GM18867 (cell line): ENCODE data around the gene NMRK2.
"Not testable (repeated sequence)": the region's sequence is repeated elsewhere in the genome, so short reads cannot be mapped to it uniquely, and the experiment has no call there.

Source experiments
- ATAC-seq: cut with Tn5 transposase; IDR thresholded peaks from one replicate; pipeline ENCODE4 v1.9.1; 2021; ENCODE audit warnings: mild to moderate bottlenecking, moderate library complexity; ENCODE audit not compliant: unreplicated experiment

The NMRK2 gene

DNA sequence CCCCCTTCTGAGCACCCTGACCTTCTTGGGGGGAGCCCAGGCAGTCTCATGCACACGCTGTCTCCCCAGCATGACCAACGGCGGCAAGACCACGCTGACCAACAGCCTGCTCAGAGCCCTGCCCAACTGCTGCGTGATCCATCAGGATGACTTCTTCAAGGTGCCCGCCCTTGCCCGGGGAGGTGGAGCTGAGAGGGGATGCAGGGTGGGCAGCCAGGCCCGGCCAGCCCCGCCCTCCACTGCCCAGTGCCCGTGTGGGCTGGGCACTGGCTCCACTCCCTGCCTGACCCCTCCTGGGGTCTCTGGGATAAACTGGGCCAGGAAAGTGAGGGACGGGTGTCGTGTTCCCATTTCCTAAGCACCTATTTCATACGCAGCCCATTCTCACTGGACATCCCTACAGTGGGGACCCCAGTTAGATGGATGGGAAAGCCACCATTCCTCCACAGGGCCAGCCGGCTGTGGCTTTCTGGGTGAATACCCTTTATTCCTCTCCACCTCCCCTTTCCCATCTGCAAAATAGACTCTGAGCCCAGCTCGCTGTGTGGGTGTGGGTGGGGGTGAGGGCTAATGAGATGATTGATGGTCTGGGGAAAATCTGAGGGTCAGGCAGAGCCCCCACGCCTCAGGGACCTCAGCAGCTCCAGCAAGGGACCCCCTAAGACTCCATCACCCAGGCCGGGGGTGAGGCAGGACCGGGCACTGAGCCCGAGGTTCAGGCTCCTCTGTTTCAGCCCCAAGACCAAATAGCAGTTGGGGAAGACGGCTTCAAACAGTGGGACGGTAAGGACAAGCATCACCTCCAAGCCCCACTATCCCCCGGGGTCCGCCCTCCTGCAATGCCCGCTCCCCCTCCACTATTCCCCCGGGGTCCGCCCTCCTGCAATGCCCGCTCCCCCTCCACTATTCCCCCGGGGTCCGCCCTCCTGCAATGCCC lies 3.9 kb downstream of the NMRK2 start:
- ATAC-seq: no peak

DNA sequence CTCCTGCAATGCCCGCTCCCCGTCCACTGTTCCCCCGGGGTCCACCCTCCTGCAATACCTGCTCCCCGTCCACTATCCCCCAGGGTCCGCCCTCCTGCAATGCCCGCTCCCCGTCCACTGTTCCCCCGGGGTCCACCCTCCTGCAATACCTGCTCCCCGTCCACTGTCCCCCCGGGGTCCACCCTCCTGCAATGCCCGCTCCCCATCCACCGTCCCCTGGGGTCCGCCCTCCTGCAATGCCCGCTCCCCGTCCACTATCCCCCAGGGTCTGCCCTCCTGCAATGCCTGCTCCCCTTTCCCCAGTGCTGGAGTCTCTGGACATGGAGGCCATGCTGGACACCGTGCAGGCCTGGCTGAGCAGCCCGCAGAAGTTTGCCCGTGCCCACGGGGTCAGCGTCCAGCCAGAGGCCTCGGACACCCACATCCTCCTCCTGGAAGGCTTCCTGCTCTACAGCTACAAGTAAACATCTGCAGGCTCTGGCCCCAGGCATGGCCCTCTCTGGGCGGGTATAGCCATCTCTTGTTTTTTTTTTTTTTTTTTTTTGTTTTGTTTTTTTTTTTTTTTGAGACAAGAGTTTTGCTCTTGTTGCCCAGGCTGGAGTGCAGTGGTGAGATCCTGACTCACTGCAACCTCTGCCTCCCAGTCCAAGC lies 5.6 kb downstream of the NMRK2 start:
- ATAC-seq: not testable (repeated sequence)

DNA sequence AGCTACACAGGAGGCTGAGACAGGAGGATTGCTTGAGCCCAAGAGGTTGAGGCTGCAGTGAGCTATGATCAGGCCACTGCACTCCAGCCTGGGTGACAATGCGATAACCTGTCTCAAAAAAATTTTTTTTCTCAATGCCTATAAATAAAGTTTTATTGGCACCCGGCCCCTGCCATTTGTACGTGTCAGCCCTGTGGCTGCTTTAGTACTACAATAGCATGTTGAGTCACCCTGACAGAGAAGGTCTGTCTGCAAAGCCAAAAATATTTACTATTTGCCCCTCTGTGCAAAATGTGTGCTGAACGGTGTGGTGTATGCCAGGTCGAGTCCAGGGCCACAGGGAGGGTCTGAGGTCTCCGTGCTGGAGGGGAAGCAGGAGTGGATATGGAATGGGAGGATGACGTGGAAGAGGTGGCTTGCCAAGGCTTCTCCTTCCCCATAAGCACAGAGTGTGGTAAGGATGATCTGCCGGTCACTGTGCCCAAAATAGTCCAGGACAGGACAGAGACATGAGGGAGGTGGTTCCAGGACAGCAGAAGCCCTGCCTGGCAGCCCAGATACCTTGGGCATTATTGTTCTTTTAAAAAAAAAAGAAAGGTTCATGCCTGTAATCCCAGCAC lies 10.0 kb downstream of the NMRK2 start:
- no peak for ATAC-seq

DNA sequence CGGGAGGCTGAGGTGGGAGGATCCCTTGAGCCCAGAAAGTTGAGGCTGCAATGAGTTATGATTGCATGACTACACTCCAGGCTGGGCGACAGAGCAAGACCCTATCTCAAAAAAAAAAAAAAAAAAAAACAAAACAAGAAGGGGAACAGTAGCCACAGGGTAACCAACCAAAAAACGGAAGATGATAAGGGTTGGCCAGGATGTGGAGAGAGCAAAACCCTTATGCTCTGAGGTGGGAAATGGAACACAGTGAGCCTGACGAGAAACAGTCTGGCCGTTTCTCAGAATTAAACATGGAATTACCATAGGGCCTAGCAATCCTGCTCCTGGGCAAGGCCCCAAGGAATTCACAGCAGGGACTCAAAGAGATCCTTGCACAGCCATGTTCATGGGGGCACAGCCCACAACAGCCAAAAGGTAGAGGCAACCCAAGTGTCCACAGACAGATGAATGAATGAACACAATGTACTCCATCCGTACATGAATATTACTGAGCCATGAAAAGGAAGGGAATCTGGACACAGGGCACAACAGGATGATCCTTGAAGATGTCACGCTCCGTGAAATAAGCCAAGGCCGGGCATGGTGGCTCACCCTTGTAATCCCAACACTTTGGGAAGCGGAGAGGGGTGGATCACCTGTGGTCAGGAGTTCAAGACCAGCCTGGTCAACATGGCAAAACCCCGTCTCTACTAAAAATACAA lies 11.3 kb downstream of the NMRK2 start:
- ATAC-seq: no peak

DNA sequence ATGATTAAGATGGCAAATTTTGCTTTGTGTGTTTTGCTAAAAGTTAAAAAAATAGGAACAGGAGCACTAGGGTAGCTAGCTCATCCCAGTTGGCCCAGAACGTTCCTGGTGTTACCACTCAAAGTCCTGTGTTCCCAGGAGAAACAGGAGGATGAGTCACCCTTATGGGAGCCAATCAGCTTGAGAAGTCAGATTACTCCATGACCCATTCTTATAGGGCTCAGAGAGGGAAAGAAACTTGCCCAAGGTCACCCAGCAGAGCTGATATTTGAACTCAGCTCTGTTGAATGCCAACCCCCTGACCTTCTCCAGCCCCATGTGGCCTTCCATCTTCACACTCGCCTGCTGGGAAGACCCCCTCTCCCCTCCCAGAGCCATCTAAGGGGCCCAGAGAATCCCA lies 13.0 kb downstream of the NMRK2 start:
- ATAC-seq: no peak

DNA sequence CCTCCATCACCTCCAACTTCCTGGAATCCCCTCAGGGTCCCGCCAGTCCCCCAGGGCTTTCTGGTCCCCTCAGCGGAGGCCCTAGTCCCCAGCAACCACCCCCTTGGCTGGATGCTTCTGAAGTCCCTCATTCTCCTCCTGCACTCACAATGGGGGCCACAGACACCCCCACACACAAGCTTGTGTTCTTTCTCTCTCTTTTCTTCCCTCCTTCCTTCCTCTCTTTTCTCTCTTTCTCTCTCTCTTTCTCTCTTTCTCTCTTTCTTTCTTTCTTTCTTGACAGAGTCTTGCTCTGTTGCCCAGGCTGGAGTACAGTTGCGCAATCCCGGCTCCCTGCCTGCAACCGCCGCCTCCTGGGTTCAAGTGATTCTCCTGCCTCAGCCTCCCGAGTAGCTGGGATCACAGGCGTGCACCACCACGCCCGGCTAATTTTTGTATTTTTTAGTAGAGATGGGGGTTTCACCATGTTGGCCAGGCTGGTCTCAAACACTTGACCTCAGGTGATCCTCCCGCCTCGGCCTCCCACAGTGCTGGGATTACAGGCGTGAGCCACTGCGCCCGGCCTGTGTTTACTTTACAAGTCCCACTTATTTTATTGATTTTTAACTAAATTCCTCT lies 14.6 kb downstream of the NMRK2 start:
- not testable (repeated sequence) for ATAC-seq

- ATAC-seq: no peak
Measured at GRCh38 chr19:3949294-3949693, 16.4 kb downstream of the NMRK2 start.

GRCh38 chr19:3949997-3950859 lies 17.4 kb downstream of the NMRK2 start:
- ATAC-seq: no peak

DNA sequence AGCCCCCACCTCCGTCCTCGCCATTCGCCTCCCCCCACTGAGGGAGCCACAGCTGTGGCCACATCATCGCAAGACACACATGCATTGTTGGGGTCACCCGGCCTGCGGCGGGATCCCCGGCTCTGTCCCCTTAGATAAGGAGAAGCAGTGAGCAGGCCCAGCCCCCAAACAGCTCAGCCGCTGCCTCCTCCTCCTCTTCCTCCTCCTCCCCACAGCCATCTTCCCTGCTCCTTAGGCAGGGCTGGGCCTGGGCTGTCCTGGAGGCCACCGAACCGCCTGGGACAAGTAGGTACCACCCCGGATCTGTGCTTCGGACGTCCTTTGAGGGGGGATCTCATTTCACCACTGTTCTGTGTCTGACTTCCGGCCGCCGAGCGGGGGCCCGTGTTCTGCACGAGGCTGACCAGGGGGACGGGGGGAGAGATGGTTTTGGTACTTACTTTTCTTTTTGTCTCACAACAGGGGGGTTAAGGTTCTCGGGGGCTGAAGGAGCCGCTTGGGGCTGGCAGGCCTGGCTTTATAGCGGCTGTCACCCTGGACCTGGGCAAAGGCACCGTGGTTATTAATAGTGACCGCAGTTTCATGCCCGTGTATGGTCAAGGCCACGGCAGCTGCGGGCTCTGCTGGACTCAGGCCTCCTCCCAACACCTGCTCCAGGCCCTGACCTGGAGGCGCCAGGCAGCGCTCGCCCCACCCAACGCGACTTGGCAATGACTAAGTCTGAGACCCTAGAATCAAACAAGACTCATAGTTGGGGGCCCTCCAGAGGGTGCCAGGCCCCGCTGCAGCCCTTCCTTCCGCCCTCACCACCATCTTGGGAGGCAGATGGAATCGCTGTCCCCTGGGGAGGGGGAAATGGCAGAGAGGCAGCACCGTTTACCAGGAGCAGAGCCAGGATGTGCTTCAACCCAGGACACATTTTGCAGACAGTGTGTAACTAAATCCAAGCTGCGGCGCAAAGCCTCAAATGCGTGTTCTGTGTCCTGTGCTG lies 18.3 kb downstream of the NMRK2 start:
- ATAC-seq: no peak

GRCh38 chr19:3952755-3953276 lies 19.9 kb downstream of the NMRK2 start:
- not testable (repeated sequence) for ATAC-seq

- no peak for ATAC-seq
Measured at GRCh38 chr19:3954107-3954506, 21.2 kb downstream of the NMRK2 start.

- ATAC-seq: not testable (repeated sequence)
Measured at GRCh38 chr19:3955276-3955675, 22.4 kb downstream of the NMRK2 start.

DNA sequence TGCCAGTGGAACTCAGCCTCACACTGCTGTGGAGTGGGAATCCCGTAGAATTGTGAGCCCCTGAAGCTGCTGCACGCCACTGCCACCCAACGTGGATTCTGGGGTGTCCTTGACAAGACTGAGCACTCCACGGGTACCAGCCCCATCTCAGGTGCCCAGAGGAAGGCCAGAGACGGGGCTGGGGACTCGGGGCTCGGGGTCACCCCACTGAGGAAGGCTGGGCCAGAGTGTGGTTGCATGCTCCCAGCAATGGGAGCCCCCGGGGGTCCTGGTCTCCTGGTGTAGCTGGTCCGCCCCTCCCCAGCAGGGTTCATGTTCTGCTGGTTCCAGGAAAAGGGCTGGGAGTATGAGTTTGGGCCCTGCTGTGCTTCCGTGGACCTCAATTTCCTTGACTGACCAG lies 22.8 kb downstream of the NMRK2 start:
- ATAC-seq: no peak

- ATAC-seq: no peak
Measured at GRCh38 chr19:3958836-3959765, 26.2 kb downstream of the NMRK2 start.

DNA sequence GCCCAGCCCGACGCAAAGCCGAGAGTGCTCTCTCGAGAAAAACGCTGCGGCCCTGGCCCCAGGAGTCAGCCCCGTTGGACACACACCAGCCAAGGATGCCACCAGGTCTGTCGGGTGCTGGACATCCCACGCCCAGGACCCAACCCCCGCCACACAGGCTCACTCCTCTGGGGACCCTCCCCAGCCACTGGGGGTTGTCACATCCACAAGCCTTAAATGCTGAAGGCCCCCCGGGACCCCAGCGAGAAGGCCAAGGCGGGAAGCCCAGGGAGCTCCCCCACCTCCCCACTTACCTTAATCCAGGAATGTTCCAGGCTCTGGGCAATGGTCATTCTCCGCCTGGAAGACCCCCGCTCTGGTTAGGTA lies 26.9 kb downstream of the NMRK2 start:
- no peak for ATAC-seq

DNA sequence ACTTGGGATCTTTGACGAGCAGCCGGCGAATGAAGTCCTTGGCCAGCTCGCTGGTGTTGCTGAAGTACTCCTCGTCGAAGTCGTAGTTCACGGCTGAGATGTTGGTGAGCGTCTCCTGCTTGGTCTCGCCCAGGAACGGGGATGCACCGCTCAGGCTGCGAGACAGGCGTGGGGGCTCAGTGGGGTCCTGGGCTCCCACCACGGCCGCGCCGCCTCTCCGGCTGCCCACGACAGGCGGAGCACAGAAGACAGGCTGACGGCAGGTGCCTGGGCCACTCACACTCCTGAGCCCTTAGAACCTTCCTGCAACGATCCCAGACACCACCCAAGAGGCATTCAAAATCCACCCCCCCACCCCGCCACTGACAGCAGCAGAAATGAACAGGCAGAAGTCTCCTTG lies 28.1 kb downstream of the NMRK2 start:
- ATAC-seq: no peak
